ENCODE measurements around the gene PRUNE2.

PRUNE2 gene

GRCh38 chr9:76619640-76620039 is 286.3 kb downstream of the PRUNE2 start:
- no peak for DNase-seq

- DNase-seq = no peak
These were observed 286.7 kb downstream of the PRUNE2 start for GRCh38 chr9:76619197-76619596.

GRCh38 chr9:76618762-76619161 is 287.2 kb downstream of the PRUNE2 start:
- DNase-seq = no peak

- no peak for DNase-seq
These were observed 288.3 kb downstream of the PRUNE2 start for GRCh38 chr9:76617497-76618175.

- no peak for DNase-seq
These were observed 289.1 kb downstream of the PRUNE2 start for GRCh38 chr9:76616780-76617179.

- no peak for DNase-seq
These were observed 290.7 kb downstream of the PRUNE2 start for GRCh38 chr9:76615177-76615603.

GRCh38 chr9:76613974-76614373 is 291.9 kb downstream of the PRUNE2 start:
- no peak for DNase-seq

- DNase-seq = no peak
These were observed 292.6 kb downstream of the PRUNE2 start for GRCh38 chr9:76613150-76613781.

- no peak for DNase-seq
These were observed 295.9 kb downstream of the PRUNE2 start for GRCh38 chr9:76610011-76610352.

GRCh38 chr9:76609285-76610010 is 296.5 kb downstream of the PRUNE2 start:
- DNase-seq = no peak

- no peak for DNase-seq
These were observed 297.2 kb downstream of the PRUNE2 start for GRCh38 chr9:76608575-76609273.

GRCh38 chr9:76607730-76608436 is 298.0 kb downstream of the PRUNE2 start:
- no peak for DNase-seq

- no peak for DNase-seq
These were observed 300.5 kb downstream of the PRUNE2 start for GRCh38 chr9:76605321-76605900.

GRCh38 chr9:76603931-76604570 is 301.9 kb downstream of the PRUNE2 start:
- no peak for DNase-seq

GRCh38 chr9:76603448-76603895 is 302.4 kb downstream of the PRUNE2 start:
- DNase-seq = no peak

- DNase-seq = no peak
These were observed 303.7 kb downstream of the PRUNE2 start for GRCh38 chr9:76602199-76602598.

GRCh38 chr9:76600007-76600615 is 305.8 kb downstream of the PRUNE2 start:
- no peak for DNase-seq

GRCh38 chr9:76598981-76599380 is 306.9 kb downstream of the PRUNE2 start:
- no peak for DNase-seq

GRCh38 chr9:76595645-76596044 is 310.3 kb downstream of the PRUNE2 start:
- no peak for DNase-seq

- DNase-seq = peak; percentile 55
These were observed 311.0 kb downstream of the PRUNE2 start for GRCh38 chr9:76594764-76595424.

All from islet precursor cell (in vitro differentiated cells).